HepG2 (cell line): Measurements from ENCODE around the gene SPC24. TPM values are rescaled to one million over a fixed set of nuclear protein-coding genes. Genes with fewer than 3 reads are reported as not detected.
A peak's percentile ranks its signal among the peaks of the same experiment; 100 is the strongest.

Experiments used
- HNF4G ChIP-seq, 2 experiments: sonication (generic) in 1 of 2; formaldehyde crosslinking in 1 of 2; IDR thresholded peaks; 2 replicates each; pipeline versions ENCODE4 v1.4.0 to v1.6.1; 2011 to 2020; ENCODE audit warnings: borderline replicate concordance in 2 of 2, low read depth in 2 of 2, mild to moderate bottlenecking in 2 of 2, low read length in 1 of 2, missing genetic modification reagents in 1 of 2, moderate library complexity in 1 of 2
- HNRNPH1 ChIP-seq: fragments of 200-400 bp; formaldehyde crosslinking; optimal IDR thresholded peaks from 2 replicates; pipeline ENCODE3; 2017; ENCODE audit warnings: mild to moderate bottlenecking, low read depth, low read length
- MAF1 ChIP-seq: sonication (generic); formaldehyde crosslinking; IDR thresholded peaks from 2 replicates; pipeline ENCODE4 v1.5.0; 2020; ENCODE audit warnings: missing genetic modification reagents, borderline replicate concordance
- NFATC3 ChIP-seq: sonication (generic); formaldehyde crosslinking; IDR thresholded peaks from 2 replicates; pipeline ENCODE4 v1.5.1; 2020; ENCODE audit warnings: mild to moderate bottlenecking, missing genetic modification reagents
- RXRB ChIP-seq: IDR thresholded peaks from 2 replicates; pipeline ENCODE4 v1.6.1; 2016; ENCODE audit warnings: borderline replicate concordance, missing genetic modification reagents, missing compliant biosample characterization
- ZFP37 ChIP-seq: sonication (generic); formaldehyde crosslinking; IDR thresholded peaks from 2 replicates; pipeline ENCODE4 v1.4.0; 2020; ENCODE audit warnings: missing genetic modification reagents, borderline replicate concordance
- ZNF546 ChIP-seq: sonication (generic); formaldehyde crosslinking; conservative IDR thresholded peaks from 2 replicates; pipeline ENCODE4 v1.8.1; 2023; ENCODE audit warnings: mild to moderate bottlenecking, missing genetic modification reagents
- ZNF598 ChIP-seq: sonication (generic); formaldehyde crosslinking; IDR thresholded peaks from 2 replicates; pipeline ENCODE4 v1.5.1; 2020; ENCODE audit warnings: mild to moderate bottlenecking, missing genetic modification reagents, borderline replicate concordance
- polyA plus RNA-seq, 8 experiments: library from polyadenylated mRNA; depleted of rRNA in 3 of 8; stranded (reverse) in 7 of 8; unstranded in 1 of 8; fragments of >200 nt; fragmentation: Illumina TruSeq in 4 of 8; extraction: Trizol in 4 of 8; gene quantifications; 2 replicates each; pipeline versions ENCODE4 v1.2.1 to v1.2.3, GENCODE V29; 2011 to 2016; ENCODE audit warnings: low read depth in 4 of 8, missing spikeins in 1 of 8, mixed read lengths in 1 of 8; ENCODE audit not compliant: insufficient read depth in 1 of 8
- total RNA-seq, 5 experiments: library from RNA; depleted of rRNA; stranded (reverse); fragments of >200 nt; fragmentation: Illumina TruSeq; extraction: Trizol; gene quantifications; 2 replicates each; pipeline ENCODE4 v1.2.3, GENCODE V29; 2016; ENCODE audit warnings: low read depth in 1 of 5
- TF ChIP-seq, protein P1 (sequence below): sonication (generic); formaldehyde crosslinking; IDR thresholded peaks from 2 replicates; pipeline ENCODE4 v1.8.1; 2023; ENCODE audit warnings: mild to moderate bottlenecking, moderate library complexity, missing genetic modification reagents
- TF ChIP-seq, protein P2 (sequence below): sonication (generic); formaldehyde crosslinking; IDR thresholded peaks from one replicate; pipeline ENCODE4 v1.5.1; 2020; ENCODE audit warnings: mild to moderate bottlenecking, missing genetic modification reagents; ENCODE audit errors: not compliant biosample characterization
- TF ChIP-seq, protein P3 (sequence below): sonication (generic); formaldehyde crosslinking; IDR thresholded peaks from 2 replicates; pipeline ENCODE4 v1.4.0; 2020; ENCODE audit warnings: missing genetic modification reagents, borderline replicate concordance
- TF ChIP-seq, protein P4 (sequence below): sonication (generic); formaldehyde crosslinking; IDR thresholded peaks from 2 replicates; pipeline ENCODE4 v1.4.0; 2020; ENCODE audit warnings: missing genetic modification reagents

SPC24 gene
- total and polyA plus RNA-seq, 2 of the 13 experiments (the other 11 are each of a cell fraction or from before 2014, with no cell fraction given) = 10.0 to 46.2 TPM

DNA sequence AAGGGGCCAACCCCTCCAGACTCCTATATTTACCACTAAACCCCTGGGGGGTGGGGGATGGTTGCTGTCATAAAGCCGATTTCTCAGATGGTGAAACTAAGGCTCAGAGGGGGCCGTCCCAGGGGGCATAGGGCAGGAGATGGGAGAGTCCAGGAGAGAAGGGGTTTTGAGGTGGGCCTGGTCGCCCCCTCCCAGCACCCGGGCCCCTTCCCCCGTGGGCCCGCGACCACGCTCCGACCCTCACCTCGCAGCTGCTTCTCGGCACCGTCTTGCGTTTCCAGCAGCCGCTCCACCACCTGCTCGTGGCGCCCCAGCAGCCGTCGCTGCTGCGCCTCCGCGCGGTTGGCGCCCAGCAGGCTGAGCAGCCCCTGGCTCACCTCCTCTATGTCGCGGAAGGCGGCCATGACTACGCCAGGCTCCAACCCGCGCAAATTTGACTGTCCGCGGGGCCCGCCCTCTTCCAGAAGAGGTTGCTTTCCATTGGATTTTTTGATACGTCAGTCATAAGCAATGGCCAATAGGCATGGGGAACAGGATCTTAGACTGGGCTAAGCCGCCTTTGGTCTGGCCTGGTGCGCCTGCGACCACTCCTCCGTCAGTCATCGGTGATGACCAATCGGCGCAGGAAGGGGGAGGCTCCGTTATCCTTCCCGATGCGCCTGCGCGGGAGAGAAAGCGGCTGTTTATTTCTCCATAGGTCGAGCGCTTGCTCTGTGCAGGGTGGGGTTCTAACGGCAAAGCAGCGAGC is at the start of gene SPC24 (continued):
- TF ChIP-seq, protein P1, sequence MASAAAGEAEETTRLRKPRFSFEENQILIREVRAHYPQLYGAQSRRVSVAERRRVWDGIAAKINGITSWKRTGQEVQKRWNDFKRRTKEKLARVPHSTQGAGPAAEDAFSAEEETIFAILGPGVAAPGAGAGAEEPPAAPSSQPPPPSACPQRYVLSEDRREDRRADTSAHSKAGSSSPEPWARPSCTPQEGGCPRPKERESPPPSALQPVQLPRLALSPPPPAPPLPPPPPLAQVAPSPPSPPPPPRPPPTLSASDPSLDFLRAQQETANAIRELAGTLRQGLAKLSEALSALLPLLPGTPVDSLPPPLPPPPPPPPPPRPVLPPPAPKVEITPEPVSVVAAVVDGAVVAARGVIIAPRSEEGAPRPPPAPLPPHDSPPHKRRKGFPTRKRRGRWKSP (CRISPR knock-in tag) = peak; percentile 60; the same call in 1 of the 2 replicates
- TF ChIP-seq, protein P2, sequence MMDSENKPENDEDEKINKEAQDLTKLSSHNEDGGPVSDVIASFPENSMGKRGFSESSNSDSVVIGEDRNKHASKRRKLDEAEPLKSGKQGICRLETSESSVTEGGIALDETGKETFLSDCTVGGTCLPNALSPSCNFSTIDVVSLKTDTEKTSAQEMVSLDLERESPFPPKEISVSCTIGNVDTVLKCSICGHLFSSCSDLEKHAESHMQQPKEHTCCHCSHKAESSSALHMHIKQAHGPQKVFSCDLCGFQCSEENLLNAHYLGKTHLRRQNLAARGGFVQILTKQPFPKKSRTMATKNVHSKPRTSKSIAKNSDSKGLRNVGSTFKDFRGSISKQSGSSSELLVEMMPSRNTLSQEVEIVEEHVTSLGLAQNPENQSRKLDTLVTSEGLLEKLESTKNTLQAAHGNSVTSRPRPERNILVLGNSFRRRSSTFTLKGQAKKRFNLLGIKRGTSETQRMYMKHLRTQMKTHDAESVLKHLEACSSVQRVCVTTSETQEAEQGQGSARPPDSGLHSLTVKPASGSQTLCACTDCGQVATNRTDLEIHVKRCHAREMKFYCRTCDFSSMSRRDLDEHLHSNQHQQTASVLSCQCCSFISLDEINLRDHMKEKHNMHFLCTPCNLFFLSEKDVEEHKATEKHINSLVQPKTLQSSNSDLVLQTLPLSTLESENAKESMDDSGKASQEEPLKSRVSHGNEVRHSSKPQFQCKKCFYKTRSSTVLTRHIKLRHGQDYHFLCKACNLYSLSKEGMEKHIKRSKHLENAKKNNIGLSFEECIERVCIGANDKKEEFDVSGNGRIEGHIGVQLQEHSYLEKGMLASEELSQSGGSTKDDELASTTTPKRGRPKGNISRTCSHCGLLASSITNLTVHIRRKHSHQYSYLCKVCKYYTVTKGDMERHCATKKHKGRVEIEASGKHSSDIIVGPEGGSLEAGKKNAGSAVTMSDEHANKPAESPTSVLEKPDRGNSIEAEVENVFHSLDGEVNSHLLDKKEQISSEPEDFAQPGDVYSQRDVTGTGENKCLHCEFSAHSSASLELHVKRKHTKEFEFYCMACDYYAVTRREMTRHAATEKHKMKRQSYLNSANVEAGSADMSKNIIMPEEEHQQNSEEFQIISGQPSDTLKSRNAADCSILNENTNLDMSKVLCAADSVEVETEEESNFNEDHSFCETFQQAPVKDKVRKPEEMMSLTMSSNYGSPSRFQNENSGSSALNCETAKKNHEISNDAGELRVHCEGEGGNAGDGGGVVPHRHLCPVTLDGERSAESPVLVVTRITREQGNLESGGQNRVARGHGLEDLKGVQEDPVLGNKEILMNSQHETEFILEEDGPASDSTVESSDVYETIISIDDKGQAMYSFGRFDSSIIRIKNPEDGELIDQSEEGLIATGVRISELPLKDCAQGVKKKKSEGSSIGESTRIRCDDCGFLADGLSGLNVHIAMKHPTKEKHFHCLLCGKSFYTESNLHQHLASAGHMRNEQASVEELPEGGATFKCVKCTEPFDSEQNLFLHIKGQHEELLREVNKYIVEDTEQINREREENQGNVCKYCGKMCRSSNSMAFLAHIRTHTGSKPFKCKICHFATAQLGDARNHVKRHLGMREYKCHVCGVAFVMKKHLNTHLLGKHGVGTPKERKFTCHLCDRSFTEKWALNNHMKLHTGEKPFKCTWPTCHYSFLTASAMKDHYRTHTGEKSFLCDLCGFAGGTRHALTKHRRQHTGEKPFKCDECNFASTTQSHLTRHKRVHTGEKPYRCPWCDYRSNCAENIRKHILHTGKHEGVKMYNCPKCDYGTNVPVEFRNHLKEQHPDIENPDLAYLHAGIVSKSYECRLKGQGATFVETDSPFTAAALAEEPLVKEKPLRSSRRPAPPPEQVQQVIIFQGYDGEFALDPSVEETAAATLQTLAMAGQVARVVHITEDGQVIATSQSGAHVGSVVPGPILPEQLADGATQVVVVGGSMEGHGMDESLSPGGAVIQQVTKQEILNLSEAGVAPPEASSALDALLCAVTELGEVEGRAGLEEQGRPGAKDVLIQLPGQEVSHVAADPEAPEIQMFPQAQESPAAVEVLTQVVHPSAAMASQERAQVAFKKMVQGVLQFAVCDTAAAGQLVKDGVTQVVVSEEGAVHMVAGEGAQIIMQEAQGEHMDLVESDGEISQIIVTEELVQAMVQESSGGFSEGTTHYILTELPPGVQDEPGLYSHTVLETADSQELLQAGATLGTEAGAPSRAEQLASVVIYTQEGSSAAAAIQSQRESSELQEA (CRISPR knock-in tag) = peak; percentile 45
- TF ChIP-seq MAF1 (CRISPR knock-in tag) (no peak), NFATC3 (CRISPR knock-in tag) (no peak), ZFP37 (CRISPR knock-in tag) (no peak), RXRB (peak; percentile 24; the same call in 1 of the 2 replicates), HNF4G (IDR thresholded peaks at IDR 0.05; ENCODE audit: borderline replicate concordance, low read depth, low read length) (no peak), HNF4G (CRISPR knock-in tag; IDR thresholded peaks at IDR 0.05; ENCODE audit: borderline replicate concordance, low read depth) (no peak), ZNF546 (CRISPR knock-in tag) (no peak), HNRNPH1 (no peak), ZNF598 (CRISPR knock-in tag) (no peak)
- TF ChIP-seq, protein P3, sequence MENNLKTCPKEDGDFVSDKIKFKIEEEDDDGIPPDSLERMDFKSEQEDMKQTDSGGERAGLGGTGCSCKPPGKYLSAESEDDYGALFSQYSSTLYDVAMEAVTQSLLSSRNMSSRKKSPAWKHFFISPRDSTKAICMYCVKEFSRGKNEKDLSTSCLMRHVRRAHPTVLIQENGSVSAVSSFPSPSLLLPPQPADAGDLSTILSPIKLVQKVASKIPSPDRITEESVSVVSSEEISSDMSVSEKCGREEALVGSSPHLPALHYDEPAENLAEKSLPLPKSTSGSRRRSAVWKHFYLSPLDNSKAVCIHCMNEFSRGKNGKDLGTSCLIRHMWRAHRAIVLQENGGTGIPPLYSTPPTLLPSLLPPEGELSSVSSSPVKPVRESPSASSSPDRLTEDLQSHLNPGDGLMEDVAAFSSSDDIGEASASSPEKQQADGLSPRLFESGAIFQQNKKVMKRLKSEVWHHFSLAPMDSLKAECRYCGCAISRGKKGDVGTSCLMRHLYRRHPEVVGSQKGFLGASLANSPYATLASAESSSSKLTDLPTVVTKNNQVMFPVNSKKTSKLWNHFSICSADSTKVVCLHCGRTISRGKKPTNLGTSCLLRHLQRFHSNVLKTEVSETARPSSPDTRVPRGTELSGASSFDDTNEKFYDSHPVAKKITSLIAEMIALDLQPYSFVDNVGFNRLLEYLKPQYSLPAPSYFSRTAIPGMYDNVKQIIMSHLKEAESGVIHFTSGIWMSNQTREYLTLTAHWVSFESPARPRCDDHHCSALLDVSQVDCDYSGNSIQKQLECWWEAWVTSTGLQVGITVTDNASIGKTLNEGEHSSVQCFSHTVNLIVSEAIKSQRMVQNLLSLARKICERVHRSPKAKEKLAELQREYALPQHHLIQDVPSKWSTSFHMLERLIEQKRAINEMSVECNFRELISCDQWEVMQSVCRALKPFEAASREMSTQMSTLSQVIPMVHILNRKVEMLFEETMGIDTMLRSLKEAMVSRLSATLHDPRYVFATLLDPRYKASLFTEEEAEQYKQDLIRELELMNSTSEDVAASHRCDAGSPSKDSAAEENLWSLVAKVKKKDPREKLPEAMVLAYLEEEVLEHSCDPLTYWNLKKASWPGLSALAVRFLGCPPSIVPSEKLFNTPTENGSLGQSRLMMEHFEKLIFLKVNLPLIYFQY (CRISPR knock-in tag) = no peak
- TF ChIP-seq, protein P4, sequence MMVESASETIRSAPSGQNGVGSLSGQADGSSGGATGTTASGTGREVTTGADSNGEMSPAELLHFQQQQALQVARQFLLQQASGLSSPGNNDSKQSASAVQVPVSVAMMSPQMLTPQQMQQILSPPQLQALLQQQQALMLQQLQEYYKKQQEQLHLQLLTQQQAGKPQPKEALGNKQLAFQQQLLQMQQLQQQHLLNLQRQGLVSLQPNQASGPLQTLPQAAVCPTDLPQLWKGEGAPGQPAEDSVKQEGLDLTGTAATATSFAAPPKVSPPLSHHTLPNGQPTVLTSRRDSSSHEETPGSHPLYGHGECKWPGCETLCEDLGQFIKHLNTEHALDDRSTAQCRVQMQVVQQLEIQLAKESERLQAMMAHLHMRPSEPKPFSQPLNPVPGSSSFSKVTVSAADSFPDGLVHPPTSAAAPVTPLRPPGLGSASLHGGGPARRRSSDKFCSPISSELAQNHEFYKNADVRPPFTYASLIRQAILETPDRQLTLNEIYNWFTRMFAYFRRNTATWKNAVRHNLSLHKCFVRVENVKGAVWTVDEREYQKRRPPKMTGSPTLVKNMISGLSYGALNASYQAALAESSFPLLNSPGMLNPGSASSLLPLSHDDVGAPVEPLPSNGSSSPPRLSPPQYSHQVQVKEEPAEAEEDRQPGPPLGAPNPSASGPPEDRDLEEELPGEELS = no peak
